ENCODE results near the gene NCOA6. TPM values are rescaled to one million over a fixed set of nuclear protein-coding genes. Genes with fewer than 3 reads are reported as not detected.
"Not testable (repeated sequence)": the region's sequence is repeated elsewhere in the genome, so short reads cannot be mapped to it uniquely, and the experiment has no call there.

Gene NCOA6
- total RNA-seq, 1 donor from 2014 or later = 14.0 TPM

DNA sequence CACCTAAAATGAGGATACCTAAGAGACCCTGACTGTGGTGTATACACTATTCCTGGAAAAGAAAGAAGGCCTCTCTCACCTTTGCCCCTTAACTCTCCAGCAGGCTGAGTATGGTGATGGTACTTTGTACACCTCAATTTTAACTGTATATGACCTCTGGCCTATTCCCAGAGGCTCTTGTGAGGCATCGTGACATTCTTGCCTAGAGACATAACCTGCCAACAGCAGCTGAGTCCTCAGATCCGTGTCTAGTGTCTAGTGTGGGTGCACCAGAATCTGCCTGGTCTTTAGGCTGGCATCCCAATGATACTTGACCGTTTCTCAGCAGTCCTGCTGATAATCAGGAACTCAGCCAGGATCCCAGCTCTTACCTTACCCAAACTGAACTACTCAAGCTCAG lies 101.3 kb downstream of the NCOA6 start:
- intact Hi-C loops (cut with micrococcal nuclease) = no loop called here
- peaks cover 61% of the 10 kb centered on the region for H3K36me3 ChIP-seq
- no peaks in the 10 kb centered on the region for H3K9me3 ChIP-seq (replicated peaks)
- TF ChIP-seq, protein P1, sequence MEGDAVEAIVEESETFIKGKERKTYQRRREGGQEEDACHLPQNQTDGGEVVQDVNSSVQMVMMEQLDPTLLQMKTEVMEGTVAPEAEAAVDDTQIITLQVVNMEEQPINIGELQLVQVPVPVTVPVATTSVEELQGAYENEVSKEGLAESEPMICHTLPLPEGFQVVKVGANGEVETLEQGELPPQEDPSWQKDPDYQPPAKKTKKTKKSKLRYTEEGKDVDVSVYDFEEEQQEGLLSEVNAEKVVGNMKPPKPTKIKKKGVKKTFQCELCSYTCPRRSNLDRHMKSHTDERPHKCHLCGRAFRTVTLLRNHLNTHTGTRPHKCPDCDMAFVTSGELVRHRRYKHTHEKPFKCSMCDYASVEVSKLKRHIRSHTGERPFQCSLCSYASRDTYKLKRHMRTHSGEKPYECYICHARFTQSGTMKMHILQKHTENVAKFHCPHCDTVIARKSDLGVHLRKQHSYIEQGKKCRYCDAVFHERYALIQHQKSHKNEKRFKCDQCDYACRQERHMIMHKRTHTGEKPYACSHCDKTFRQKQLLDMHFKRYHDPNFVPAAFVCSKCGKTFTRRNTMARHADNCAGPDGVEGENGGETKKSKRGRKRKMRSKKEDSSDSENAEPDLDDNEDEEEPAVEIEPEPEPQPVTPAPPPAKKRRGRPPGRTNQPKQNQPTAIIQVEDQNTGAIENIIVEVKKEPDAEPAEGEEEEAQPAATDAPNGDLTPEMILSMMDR (IDR thresholded peaks at IDR 0.05; ENCODE audit: borderline replicate concordance) = no peak
- no peaks in the 10 kb centered on the region for H3K27me3 ChIP-seq (ENCODE audit: low read depth)
- peak overlapping the region; percentile 46 for H3K27ac ChIP-seq (replicated peaks)
- peaks cover 32% of the 10 kb centered on the region for H3K4me1 ChIP-seq
- no peak for DNase-seq
- H3K4me3 ChIP-seq = no peak overlapping the region

DNA sequence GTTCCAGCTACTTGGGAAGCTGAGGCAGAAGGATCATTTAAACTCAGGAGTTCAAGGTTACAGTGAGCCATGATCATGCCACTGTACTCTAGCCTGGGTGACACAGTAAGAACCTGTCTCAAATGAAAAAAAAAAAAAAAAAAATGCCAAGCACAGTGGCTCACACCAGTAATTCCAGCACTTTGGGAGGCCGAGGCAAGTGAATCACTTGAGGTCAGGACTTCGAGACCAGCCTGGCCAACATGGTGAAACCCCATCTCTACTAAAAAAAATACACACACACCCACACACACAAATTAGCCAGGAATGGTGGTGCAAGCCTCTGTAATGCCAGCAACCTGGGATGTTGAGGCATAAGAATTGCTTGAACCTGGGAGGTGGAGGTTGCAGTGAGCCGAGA lies 102.9 kb downstream of the NCOA6 start:
- Histone ChIP-seq H3K36me3 (peaks cover 53% of the 10 kb centered on the region), H3K4me1 (peaks cover 32% of the 10 kb centered on the region)
- H3K9me3 ChIP-seq (replicated peaks); H3K4me3 ChIP-seq; H3K27me3 ChIP-seq (ENCODE audit: low read depth); H3K27ac ChIP-seq (replicated peaks); intact Hi-C loops (cut with micrococcal nuclease); DNase-seq: not testable (repeated sequence)

DNA sequence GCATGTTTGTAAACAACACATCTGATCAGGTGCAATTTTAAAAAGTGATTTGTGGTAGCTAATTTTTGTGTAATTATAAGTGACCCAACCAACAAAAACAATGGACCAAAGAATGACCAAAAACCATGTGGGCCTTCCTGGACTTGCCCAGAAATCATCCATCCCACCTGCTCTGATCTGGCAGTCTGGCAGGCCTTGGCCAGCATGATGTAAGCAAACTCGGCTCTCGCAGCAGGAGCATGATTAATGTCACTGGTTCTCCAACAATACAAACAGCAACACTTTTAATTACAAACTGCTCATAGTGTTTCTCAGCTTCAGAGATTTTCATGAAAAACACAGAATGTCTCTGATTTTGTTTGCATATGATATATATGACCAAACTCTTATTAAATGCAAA lies 105.2 kb downstream of the NCOA6 start:
- H3K4me3 ChIP-seq = no peak overlapping the region
- H3K9me3 ChIP-seq (replicated peaks) = no peaks in the 10 kb centered on the region
- H3K4me1 ChIP-seq = peaks cover 27% of the 10 kb centered on the region
- TF ChIP-seq, protein P1 (IDR thresholded peaks at IDR 0.05; ENCODE audit: borderline replicate concordance) = no peak
- peaks cover 40% of the 10 kb centered on the region for H3K36me3 ChIP-seq
- no peaks in the 10 kb centered on the region for H3K27me3 ChIP-seq (ENCODE audit: low read depth)
- DNase-seq = no peak
- intact Hi-C loops (cut with micrococcal nuclease) = no loop called here
- H3K27ac ChIP-seq (replicated peaks) = no peak overlapping the region

DNA sequence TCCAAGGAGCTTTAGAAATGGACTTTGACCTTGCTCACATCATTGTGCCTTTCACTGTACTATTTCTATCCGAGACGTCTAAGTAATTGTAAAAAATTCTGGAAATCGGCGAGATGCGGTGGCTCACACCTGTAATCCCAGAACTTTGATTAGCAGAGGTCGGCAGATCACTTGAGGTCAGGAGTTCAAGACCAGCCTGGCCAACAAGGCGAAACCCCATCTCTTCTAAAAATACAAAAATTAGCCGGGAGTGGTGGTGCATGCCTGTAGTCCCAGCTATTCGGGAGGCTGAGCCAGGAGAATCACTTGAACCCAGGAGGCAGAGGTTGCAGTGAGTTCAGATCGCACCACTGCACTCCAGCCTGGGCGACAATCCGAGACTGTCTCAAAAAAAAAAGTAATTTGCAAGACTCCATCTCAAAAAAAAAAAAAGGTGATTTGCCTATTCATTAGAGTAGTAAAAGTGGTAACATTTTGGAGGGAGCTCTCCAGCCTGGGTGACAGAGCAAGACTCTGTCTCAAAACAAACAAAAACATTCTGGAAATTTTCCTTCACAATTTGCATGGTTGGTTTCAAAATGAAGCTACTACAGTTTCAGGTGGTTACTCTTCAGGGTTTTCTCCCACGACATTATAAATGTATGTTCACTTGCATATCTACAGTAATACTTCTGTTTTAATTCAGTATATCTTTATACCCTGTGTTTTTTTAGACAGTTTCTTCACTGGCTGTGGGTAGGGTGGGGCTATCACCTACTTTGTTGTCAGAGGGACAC lies 106.0 kb downstream of the NCOA6 start:
- peaks cover 41% of the 10 kb centered on the region for H3K36me3 ChIP-seq
- H3K4me3 ChIP-seq; H3K27ac ChIP-seq (replicated peaks); H3K9me3 ChIP-seq (replicated peaks); DNase-seq; H3K27me3 ChIP-seq (ENCODE audit: low read depth); intact Hi-C loops (cut with micrococcal nuclease): not testable (repeated sequence)
- H3K4me1 ChIP-seq = peaks cover 19% of the 10 kb centered on the region

DNA sequence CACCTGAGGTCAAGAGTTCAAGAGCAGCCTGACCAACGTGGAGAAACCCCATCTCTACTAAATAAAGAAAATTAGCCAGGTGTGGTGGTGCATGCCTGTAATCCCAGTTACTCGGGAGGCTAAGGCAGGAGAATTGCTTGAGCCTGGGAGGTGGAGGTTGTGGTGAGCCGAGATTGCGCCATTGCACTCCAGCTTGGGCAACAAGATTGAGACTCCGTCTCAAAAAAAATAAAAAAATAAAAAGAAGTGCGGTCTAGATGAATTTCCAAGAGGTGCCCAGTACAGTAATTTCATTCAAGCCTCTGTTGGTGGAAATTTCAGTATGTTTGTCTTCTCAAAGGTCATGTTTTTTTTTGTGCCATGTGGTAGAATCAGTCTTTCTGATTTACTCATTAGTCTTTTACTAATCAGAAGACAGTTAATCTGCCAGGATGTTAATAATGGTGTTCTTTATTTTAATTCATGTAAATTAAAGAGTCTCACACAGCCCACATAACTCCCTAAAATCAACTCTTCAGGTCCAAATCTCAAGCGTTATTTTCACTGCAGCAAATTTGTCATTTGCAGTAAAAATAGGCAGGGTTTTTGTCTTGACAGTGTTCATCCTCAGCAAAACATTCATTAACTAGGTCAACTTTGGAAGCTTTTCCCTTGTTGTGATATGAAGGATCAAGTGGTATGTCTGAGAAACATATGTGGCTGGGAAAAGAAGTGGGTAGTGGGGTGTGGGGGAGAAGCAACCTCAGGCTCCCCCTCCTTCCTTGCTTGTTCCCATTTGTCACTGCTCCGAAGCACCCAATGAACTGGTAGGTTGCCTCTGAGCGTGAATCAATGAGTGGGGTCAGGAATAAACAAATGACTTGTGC lies 108.0 kb downstream of the NCOA6 start:
- Histone ChIP-seq H3K27me3 (ENCODE audit: low read depth) (no peaks in the 10 kb centered on the region), H3K9me3 (replicated peaks) (no peaks in the 10 kb centered on the region), H3K27ac (replicated peaks) (no peak overlapping the region), H3K36me3 (peaks cover 32% of the 10 kb centered on the region), H3K4me3 (no peak overlapping the region), H3K4me1 (peaks cover 30% of the 10 kb centered on the region)
- DNase-seq = no peak
- TF ChIP-seq, protein P1 (IDR thresholded peaks at IDR 0.05; ENCODE audit: borderline replicate concordance) = no peak
- intact Hi-C loops (cut with micrococcal nuclease) = no loop called here

DNA sequence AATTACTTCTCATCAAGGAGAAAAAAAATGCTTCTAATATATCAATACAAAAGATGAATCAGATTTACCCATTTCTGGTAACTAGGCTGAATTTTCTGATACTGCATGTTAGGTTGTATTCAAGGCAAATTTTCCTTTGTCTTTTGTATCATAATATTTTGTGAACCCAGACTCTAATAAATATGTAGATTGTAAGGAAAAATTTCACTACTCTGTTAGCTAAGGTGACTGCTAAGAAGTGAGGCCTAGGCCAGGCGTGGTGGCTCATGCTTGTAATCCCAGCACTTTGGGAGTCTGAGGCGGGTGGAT lies 108.6 kb downstream of the NCOA6 start:
- TF ChIP-seq, protein P1 (IDR thresholded peaks at IDR 0.05; ENCODE audit: borderline replicate concordance) = no peak
- no peak for DNase-seq
- Histone ChIP-seq H3K27ac (replicated peaks) (no peak overlapping the region), H3K9me3 (replicated peaks) (no peaks in the 10 kb centered on the region), H3K4me1 (peaks cover 36% of the 10 kb centered on the region), H3K36me3 (peaks cover 34% of the 10 kb centered on the region), H3K27me3 (ENCODE audit: low read depth) (no peaks in the 10 kb centered on the region), H3K4me3 (no peak overlapping the region)
- intact Hi-C loops (cut with micrococcal nuclease) = no loop called here

Measured in left ventricle myocardium inferior (tissue), 1 donor.